Left ventricle myocardium inferior (tissue), 1 donor: ENCODE measurements around the gene ASXL3. TPM values are rescaled to one million over a fixed set of nuclear protein-coding genes. Genes with fewer than 3 reads are reported as not detected.

ENCODE experiments used
- DNase-seq: peaks from one replicate; pipeline ENCODE4 v3.0.0-alpha.2; 2020
- H3K27ac ChIP-seq: fragments of 200-600 bp; replicated peaks from 2 replicates; pipeline ENCODE4 v1.8.0; 2021
- H3K27me3 ChIP-seq: fragments of 200-600 bp; 2 replicates; pipeline ENCODE4 v1.8.0; 2021; ENCODE audit warnings: low read depth
- H3K36me3 ChIP-seq: fragments of 200-600 bp; 2 replicates; pipeline ENCODE4 v1.8.0; 2021
- H3K4me1 ChIP-seq: fragments of 200-600 bp; 2 replicates; pipeline ENCODE4 v1.8.0; 2021
- H3K4me3 ChIP-seq: fragments of 200-600 bp; 2 replicates; pipeline ENCODE4 v1.8.0; 2021; ENCODE audit warnings: mild to moderate bottlenecking, moderate library complexity
- H3K9me3 ChIP-seq: fragments of 200-600 bp; replicated peaks from 2 replicates; pipeline ENCODE4 v1.8.0; 2021
- CTCF ChIP-seq: fragments of 200-600 bp; IDR thresholded peaks from 2 replicates; pipeline ENCODE4 v1.8.0; 2021; ENCODE audit warnings: antibody characterized with exemption, mild to moderate bottlenecking, borderline replicate concordance
- intact Hi-C: fragments of 100-400 bp; cut with micrococcal nuclease; formaldehyde crosslinking; loops from one replicate; pipeline ENCODE4 v1.11.0; 2022
- total RNA-seq: library from RNA; stranded (reverse); fragmentation: NEBNext Ultra II Directional; extraction: Animal tissue kit (Norgen Biotek cat#: 25700); gene quantifications from one replicate; pipeline ENCODE4 v1.2.1, GENCODE V29; 2021
- donor health status: DM: no; HTN: yes; CAD: no; lungs with severe emphysema.

ASXL3 gene
- total RNA-seq, 1 donor from 2014 or later, result 6.7 TPM

- TF ChIP-seq CTCF, result no peak
- DNase-seq, result no peak
- Histone ChIP-seq H3K27me3 (no peaks in the 10 kb centered on the region), H3K4me1 (no peaks in the 10 kb centered on the region), H3K36me3 (no peaks in the 10 kb centered on the region), H3K9me3 (no peaks in the 10 kb centered on the region), H3K4me3 (no peak overlapping the region), H3K27ac (no peak overlapping the region)
- intact Hi-C loops, result no loop called here
These were observed 116.6 kb downstream of the ASXL3 start for GRCh38 chr18:33694593-33694992.

GRCh38 chr18:33696332-33697162 lies 118.5 kb downstream of the ASXL3 start:
- no peaks in the 10 kb centered on the region for H3K9me3 ChIP-seq
- TF ChIP-seq CTCF, result no peak
- H3K36me3 ChIP-seq, result no peaks in the 10 kb centered on the region
- no peak overlapping the region for H3K4me3 ChIP-seq
- intact Hi-C loops, result no loop called here
- H3K27ac ChIP-seq, result no peak overlapping the region
- no peaks in the 10 kb centered on the region for H3K27me3 ChIP-seq
- DNase-seq, result no peak
- no peaks in the 10 kb centered on the region for H3K4me1 ChIP-seq

DNA sequence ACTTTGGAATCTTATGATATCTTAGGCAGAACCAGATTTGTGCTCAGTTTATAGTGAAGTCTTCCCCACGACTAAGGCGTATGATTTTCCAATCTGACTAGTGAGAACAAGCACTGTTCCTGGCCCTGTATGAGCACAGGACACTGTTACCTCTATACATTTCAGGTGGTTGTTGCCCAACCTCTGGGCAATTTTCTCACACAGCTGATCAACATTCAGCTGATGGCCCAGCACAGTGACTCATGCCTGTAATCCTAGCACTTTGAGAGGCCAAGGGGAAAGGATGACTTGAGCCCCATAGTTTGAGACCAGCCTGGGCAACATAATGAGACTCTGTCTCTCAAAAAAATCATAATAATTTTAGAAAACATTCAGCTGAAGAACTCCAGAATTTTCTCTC lies 119.5 kb downstream of the ASXL3 start:
- Histone ChIP-seq H3K4me3 (no peak overlapping the region), H3K27ac (no peak overlapping the region), H3K9me3 (no peaks in the 10 kb centered on the region), H3K4me1 (no peaks in the 10 kb centered on the region), H3K27me3 (no peaks in the 10 kb centered on the region), H3K36me3 (no peaks in the 10 kb centered on the region)
- no peak for DNase-seq
- intact Hi-C loops, result no loop called here
- no peak for TF ChIP-seq CTCF

DNA sequence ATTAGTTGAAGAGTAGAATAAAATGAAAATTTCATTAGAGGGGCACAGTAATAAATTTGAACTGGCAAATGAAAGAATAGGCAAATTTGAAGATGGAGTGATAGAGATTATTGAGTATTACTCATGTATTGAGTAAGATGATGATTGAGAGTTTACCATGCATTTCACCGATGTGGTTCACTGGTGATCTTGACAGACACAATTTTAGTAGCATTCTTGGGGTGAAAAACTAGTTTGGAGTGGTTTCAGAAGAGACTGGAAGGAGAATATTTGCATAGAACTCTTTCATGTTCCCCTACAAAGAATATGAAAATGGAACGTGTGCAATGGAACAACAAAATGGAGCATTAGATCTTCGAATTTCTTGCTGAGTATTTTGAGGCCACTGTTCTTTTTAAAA lies 121.4 kb downstream of the ASXL3 start:
- no peak for DNase-seq
- Histone ChIP-seq H3K4me3 (no peak overlapping the region), H3K9me3 (no peaks in the 10 kb centered on the region), H3K36me3 (no peaks in the 10 kb centered on the region), H3K4me1 (no peaks in the 10 kb centered on the region), H3K27me3 (no peaks in the 10 kb centered on the region), H3K27ac (no peak overlapping the region)
- intact Hi-C loops, result no loop called here
- no peak for TF ChIP-seq CTCF

DNA sequence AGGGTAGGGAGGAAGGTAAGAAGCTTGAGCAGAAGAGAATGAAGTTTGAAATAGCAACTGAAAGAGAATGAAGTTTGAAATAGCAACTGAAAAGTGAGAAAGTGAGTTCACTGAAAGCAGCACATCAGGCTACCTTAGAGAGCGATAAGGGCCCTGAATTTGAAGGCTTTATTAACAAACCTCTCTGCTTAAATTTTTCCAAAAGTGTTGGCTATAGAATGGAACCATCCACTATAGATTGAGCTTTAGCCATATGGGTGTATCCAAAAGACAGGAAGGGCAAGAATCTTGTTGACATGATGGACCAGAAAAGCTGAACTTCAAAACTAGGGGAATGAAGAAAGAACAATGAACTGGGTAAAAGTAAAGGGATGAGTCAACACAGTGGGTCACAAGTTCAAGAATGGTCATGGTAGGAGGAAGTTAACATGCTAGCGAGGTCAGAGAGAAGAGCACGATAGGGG lies 122.5 kb downstream of the ASXL3 start:
- intact Hi-C loops, result no loop called here
- Histone ChIP-seq H3K4me1 (no peaks in the 10 kb centered on the region), H3K27me3 (no peaks in the 10 kb centered on the region)

More for the DNA sequence above, 122.5 kb downstream of the ASXL3 start:
- Histone ChIP-seq H3K27ac (no peak overlapping the region), H3K4me3 (no peak overlapping the region), H3K36me3 (no peaks in the 10 kb centered on the region), H3K9me3 (no peaks in the 10 kb centered on the region)
- TF ChIP-seq CTCF, result no peak
- no peak for DNase-seq
